GM23338 (cell line): ENCODE data around the gene CCDC177. TPM values are rescaled to one million over a fixed set of nuclear protein-coding genes. Genes with fewer than 3 reads are reported as not detected.

Experiments used
- ATAC-seq: fragments of 200-7000 bp; cut with Tn5 transposase; 3 replicates; pipeline ENCODE4 v1.9.1; 2020
- DNase-seq: peaks from one replicate; pipeline ENCODE4 v3.0.0-alpha.2; 2015; ENCODE audit warnings: low spot score
- H2AFZ ChIP-seq: fragments of 200-600 bp; sonication (generic); 2 replicates; pipeline ENCODE4 v1.8.0; 2016; ENCODE audit warnings: antibody characterized with exemption, mild to moderate bottlenecking, moderate library complexity
- H3F3A ChIP-seq: fragments of 200-600 bp; sonication (generic); replicated peaks from 2 replicates; pipeline ENCODE4 v1.8.0; 2017; ENCODE audit warnings: antibody characterized with exemption, mixed run types, low read depth
- H3K27ac ChIP-seq: fragments of 200-600 bp; sonication (generic); 2 replicates; pipeline ENCODE4 v1.6.1; 2016; ENCODE audit warnings: low read depth
- H3K27me3 ChIP-seq: fragments of 200-600 bp; sonication (generic); 2 replicates; pipeline ENCODE4 v1.8.0; 2016; ENCODE audit warnings: mild to moderate bottlenecking, mixed run types, moderate library complexity; ENCODE audit not compliant: insufficient read depth
- H3K36me3 ChIP-seq: fragments of 200-600 bp; sonication (generic); 2 replicates; pipeline ENCODE4 v1.8.0; 2016; ENCODE audit warnings: mild to moderate bottlenecking; ENCODE audit not compliant: insufficient read depth
- H3K4me1 ChIP-seq: fragments of 200-600 bp; sonication (generic); 2 replicates; pipeline ENCODE4 v1.8.0; 2016; ENCODE audit warnings: mild to moderate bottlenecking, moderate library complexity; ENCODE audit not compliant: insufficient read depth
- H3K4me2 ChIP-seq: fragments of 200-600 bp; sonication (generic); 2 replicates; pipeline ENCODE4 v1.7.1; 2017; ENCODE audit warnings: mixed run types
- H3K4me3 ChIP-seq: fragments of 200-600 bp; sonication (generic); 2 replicates; pipeline ENCODE4 v1.6.1; 2016; ENCODE audit warnings: mixed run types
- H3K79me2 ChIP-seq: fragments of 200-600 bp; sonication (generic); replicated peaks from 2 replicates; pipeline ENCODE4 v1.8.0; 2017; ENCODE audit warnings: mild to moderate bottlenecking; ENCODE audit not compliant: insufficient read depth
- H3K9me2 ChIP-seq: fragments of 200-600 bp; sonication (generic); 2 replicates; pipeline ENCODE4 v1.8.0; 2017; ENCODE audit not compliant: insufficient read depth
- H4K20me1 ChIP-seq: fragments of 200-600 bp; sonication (generic); replicated peaks from 2 replicates; pipeline ENCODE4 v1.8.0; 2017; ENCODE audit warnings: mild to moderate bottlenecking; ENCODE audit not compliant: insufficient read depth
- H3K27ac Mint-ChIP-seq: 2 replicates; pipeline ENCODE4 v1.8.0; 2020; ENCODE audit warnings: inconsistent platforms, mild to moderate bottlenecking, moderate library complexity, mixed read lengths
- H3K27me3 Mint-ChIP-seq: 3 replicates; pipeline ENCODE4 v1.8.0; 2022; ENCODE audit warnings: low read depth, mild to moderate bottlenecking, moderate library complexity, mixed read lengths, inconsistent platforms; ENCODE audit not compliant: insufficient read depth, poor library complexity
- H3K36me3 Mint-ChIP-seq: 3 replicates; pipeline ENCODE4 v1.8.0; 2021; ENCODE audit warnings: low read depth, mild to moderate bottlenecking, inconsistent platforms, moderate library complexity, mixed read lengths
- H3K4me1 Mint-ChIP-seq: 3 replicates; pipeline ENCODE4 v1.8.0; 2020; ENCODE audit warnings: mild to moderate bottlenecking, inconsistent platforms, mixed read lengths
- H3K4me3 Mint-ChIP-seq: 3 replicates; pipeline ENCODE4 v1.8.0; 2021; ENCODE audit warnings: moderate library complexity, mild to moderate bottlenecking, inconsistent platforms, mixed read lengths
- H3K9me3 Mint-ChIP-seq: 3 replicates; pipeline ENCODE4 v1.8.0; 2020; ENCODE audit warnings: moderate library complexity, mild to moderate bottlenecking, inconsistent platforms, mixed read lengths
- EZH2 ChIP-seq: fragments of 200-600 bp; sonication (generic); IDR thresholded peaks from one replicate; pipeline ENCODE4 v1.8.0; 2017; ENCODE audit warnings: antibody characterized with exemption, mild to moderate bottlenecking, low read depth; ENCODE audit not compliant: unreplicated experiment
- EZH2phosphoT487 ChIP-seq: fragments of 200-600 bp; sonication (generic); IDR thresholded peaks from one replicate; pipeline ENCODE4 v1.8.1; 2018; ENCODE audit warnings: antibody characterized with exemption; ENCODE audit not compliant: unreplicated experiment
- POLR2AphosphoS5 ChIP-seq: IDR thresholded peaks from 2 replicates; pipeline ENCODE4 v1.6.1; 2016; ENCODE audit warnings: antibody characterized with exemption, low read depth
- polyA plus RNA-seq: library from polyadenylated mRNA; unstranded; fragments of >200 nt; fragmentation: Nextera tagmentation; extraction: Ambion mirVana; gene quantifications from 2 replicates; pipeline ENCODE4 v1.2.1, GENCODE V29; 2016
- total RNA-seq: library from RNA; depleted of rRNA; stranded (reverse); fragments of >200 nt; shearing (Covaris generic); gene quantifications from 2 replicates; pipeline ENCODE4 v1.2.3, GENCODE V29; 2014
- TF ChIP-seq, protein P1 (sequence below): fragments of 250-450 bp; sonication (Bioruptor Pico); IDR thresholded peaks from 2 replicates; pipeline ENCODE4 v1.5.0; 2020; ENCODE audit warnings: mild to moderate bottlenecking, moderate library complexity
- TF ChIP-seq, protein P2 (sequence below): IDR thresholded peaks from 2 replicates; pipeline ENCODE4 v1.6.1; 2016; ENCODE audit warnings: antibody characterized with exemption

Gene CCDC177
- total and polyA plus RNA-seq, 2 experiments from 2014 or later = 0.18 to 1.7 TPM

DNA sequence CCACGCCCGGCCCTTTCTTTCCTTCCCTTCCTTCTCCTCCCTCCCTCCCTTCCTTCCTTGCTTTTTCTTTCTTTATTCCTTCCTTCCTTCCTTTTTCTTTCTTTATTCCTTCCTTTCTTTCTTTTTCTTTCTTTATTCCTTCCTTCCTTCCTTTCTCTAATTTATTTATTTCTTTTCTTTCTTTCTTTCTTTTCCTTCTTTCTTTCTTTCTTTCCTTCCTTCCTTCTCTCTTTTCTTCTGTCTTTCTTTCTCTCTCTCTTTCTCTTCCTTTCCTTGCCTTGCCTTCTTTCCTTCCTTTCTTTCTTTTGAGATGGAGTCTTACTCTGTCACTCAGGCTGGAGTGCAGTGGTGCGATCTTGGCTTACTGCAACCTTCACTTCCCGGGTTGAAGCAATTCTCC lies 15.9 kb downstream of the CCDC177 start (continued):
- TF ChIP-seq, protein P1, sequence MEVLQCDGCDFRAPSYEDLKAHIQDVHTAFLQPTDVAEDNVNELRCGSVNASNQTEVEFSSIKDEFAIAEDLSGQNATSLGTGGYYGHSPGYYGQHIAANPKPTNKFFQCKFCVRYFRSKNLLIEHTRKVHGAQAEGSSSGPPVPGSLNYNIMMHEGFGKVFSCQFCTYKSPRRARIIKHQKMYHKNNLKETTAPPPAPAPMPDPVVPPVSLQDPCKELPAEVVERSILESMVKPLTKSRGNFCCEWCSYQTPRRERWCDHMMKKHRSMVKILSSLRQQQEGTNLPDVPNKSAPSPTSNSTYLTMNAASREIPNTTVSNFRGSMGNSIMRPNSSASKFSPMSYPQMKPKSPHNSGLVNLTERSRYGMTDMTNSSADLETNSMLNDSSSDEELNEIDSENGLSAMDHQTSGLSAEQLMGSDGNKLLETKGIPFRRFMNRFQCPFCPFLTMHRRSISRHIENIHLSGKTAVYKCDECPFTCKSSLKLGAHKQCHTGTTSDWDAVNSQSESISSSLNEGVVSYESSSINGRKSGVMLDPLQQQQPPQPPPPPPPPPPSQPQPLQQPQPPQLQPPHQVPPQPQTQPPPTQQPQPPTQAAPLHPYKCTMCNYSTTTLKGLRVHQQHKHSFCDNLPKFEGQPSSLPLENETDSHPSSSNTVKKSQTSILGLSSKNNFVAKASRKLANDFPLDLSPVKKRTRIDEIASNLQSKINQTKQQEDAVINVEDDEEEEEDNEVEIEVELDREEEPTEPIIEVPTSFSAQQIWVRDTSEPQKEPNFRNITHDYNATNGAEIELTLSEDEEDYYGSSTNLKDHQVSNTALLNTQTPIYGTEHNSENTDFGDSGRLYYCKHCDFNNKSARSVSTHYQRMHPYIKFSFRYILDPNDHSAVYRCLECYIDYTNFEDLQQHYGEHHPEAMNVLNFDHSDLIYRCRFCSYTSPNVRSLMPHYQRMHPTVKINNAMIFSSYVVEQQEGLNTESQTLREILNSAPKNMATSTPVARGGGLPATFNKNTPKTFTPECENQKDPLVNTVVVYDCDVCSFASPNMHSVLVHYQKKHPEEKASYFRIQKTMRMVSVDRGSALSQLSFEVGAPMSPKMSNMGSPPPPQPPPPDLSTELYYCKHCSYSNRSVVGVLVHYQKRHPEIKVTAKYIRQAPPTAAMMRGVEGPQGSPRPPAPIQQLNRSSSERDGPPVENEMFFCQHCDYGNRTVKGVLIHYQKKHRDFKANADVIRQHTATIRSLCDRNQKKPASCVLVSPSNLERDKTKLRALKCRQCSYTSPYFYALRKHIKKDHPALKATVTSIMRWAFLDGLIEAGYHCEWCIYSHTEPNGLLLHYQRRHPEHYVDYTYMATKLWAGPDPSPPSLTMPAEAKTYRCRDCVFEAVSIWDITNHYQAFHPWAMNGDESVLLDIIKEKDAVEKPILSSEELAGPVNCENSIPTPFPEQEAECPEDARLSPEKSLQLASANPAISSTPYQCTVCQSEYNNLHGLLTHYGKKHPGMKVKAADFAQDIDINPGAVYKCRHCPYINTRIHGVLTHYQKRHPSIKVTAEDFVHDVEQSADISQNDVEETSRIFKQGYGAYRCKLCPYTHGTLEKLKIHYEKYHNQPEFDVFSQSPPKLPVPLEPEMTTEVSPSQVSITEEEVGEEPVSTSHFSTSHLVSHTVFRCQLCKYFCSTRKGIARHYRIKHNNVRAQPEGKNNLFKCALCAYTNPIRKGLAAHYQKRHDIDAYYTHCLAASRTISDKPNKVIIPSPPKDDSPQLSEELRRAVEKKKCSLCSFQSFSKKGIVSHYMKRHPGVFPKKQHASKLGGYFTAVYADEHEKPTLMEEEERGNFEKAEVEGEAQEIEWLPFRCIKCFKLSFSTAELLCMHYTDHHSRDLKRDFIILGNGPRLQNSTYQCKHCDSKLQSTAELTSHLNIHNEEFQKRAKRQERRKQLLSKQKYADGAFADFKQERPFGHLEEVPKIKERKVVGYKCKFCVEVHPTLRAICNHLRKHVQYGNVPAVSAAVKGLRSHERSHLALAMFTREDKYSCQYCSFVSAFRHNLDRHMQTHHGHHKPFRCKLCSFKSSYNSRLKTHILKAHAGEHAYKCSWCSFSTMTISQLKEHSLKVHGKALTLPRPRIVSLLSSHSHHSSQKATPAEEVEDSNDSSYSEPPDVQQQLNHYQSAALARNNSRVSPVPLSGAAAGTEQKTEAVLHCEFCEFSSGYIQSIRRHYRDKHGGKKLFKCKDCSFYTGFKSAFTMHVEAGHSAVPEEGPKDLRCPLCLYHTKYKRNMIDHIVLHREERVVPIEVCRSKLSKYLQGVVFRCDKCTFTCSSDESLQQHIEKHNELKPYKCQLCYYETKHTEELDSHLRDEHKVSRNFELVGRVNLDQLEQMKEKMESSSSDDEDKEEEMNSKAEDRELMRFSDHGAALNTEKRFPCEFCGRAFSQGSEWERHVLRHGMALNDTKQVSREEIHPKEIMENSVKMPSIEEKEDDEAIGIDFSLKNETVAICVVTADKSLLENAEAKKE (CRISPR knock-in tag) = no peak
- TF ChIP-seq, protein P2, sequence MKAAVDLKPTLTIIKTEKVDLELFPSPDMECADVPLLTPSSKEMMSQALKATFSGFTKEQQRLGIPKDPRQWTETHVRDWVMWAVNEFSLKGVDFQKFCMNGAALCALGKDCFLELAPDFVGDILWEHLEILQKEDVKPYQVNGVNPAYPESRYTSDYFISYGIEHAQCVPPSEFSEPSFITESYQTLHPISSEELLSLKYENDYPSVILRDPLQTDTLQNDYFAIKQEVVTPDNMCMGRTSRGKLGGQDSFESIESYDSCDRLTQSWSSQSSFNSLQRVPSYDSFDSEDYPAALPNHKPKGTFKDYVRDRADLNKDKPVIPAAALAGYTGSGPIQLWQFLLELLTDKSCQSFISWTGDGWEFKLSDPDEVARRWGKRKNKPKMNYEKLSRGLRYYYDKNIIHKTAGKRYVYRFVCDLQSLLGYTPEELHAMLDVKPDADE = no peak
- TF ChIP-seq EZH2phosphoT487 = no peak

DNA sequence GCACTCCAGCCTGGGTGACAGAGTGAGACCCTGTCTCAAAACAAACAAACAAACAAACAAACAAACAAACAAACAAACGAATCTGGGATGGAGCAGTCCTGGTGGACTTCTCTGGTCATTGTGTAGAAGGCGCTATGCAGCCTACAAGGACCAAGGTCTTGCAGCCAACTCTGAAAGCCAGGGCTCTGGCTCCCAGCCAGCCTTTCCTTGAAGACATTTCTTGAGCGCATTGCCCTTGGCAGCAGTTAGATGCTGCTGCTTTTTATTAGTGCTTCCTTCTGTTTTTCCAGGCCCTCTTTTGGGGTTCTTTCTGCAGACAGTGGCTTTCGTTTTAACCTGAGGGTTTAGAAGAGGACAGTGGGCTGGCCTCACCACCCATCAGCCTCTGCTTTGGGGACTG lies 20.2 kb downstream of the CCDC177 start:
- Histone ChIP-seq H3K27me3 (no peaks in the 10 kb centered on the region), H4K20me1 (no peaks in the 10 kb centered on the region), H2AFZ (no peak overlapping the region), H3F3A (no peaks in the 10 kb centered on the region), H3K36me3 (no peaks in the 10 kb centered on the region), H3K79me2 (no peaks in the 10 kb centered on the region), H3K9me2 (no peaks in the 10 kb centered on the region), H3K4me2 (no peak overlapping the region), H3K4me1 (no peaks in the 10 kb centered on the region), H3K27ac (no peak overlapping the region), H3K4me3 (no peak overlapping the region)
- no peak for ATAC-seq
- H3K36me3 Mint-ChIP-seq = no peaks in the 10 kb centered on the region
- H3K27ac Mint-ChIP-seq = no peak overlapping the region
- H3K4me1 Mint-ChIP-seq = peaks cover 13% of the 10 kb centered on the region
- no peak overlapping the region for H3K4me3 Mint-ChIP-seq
- H3K9me3 Mint-ChIP-seq = no peaks in the 10 kb centered on the region; the same call in 2 of the 3 replicates
- peaks cover 2% of the 10 kb centered on the region for H3K27me3 Mint-ChIP-seq
- DNase-seq = no peak
- no peak for TF ChIP-seq EZH2
- TF ChIP-seq, protein P1 (CRISPR knock-in tag) = no peak
- no peak for TF ChIP-seq POLR2AphosphoS5
